Prostate gland (tissue), 2 donors: ENCODE results near the gene IRF6. TPM values are rescaled to one million over a fixed set of nuclear protein-coding genes. Genes with fewer than 3 reads are reported as not detected.

Experiments
- DNase-seq: peaks from one replicate; pipeline ENCODE4 v3.0.0-alpha.2; 2019; ENCODE audit warnings: low spot score
- H3K27ac ChIP-seq, 2 donors: fragments of 200-600 bp; sonication (generic); 2 replicates each; pipeline ENCODE4 v1.5.1; 2017 to 2019
- H3K27me3 ChIP-seq: fragments of 200-600 bp; sonication (generic); replicated peaks from 2 replicates; pipeline ENCODE4 v1.5.1; 2019; ENCODE audit not compliant: insufficient read depth
- H3K36me3 ChIP-seq, 2 donors: fragments of 200-600 bp; sonication (generic); 1 replicate in 1 of 2; 2 replicates in 1 of 2; pipeline versions ENCODE4 v1.5.1 to v1.8.1; 2017 to 2019
- H3K4me1 ChIP-seq: fragments of 200-600 bp; sonication (generic); replicated peaks from 2 replicates; pipeline ENCODE4 v1.5.1; 2019
- H3K4me3 ChIP-seq, 2 donors: fragments of 200-600 bp; sonication (generic); 2 replicates each; pipeline ENCODE4 v1.5.1; 2017 to 2019
- H3K9me3 ChIP-seq: fragments of 200-600 bp; sonication (generic); 2 replicates; pipeline ENCODE4 v1.5.1; 2017
- POLR2A ChIP-seq: fragments of 450-650 bp; IDR thresholded peaks from one replicate; pipeline ENCODE4 v1.6.1; 2016; ENCODE audit warnings: antibody characterized with exemption, mild to moderate bottlenecking
- POLR2AphosphoS5 ChIP-seq: sonication (generic); formaldehyde crosslinking; IDR thresholded peaks from one replicate; pipeline ENCODE4 v1.6.1; 2017; ENCODE audit warnings: antibody characterized with exemption
- WGBS: methylation state at CpG from one replicate; pipeline ENCODE4 v1.1.5; 2018; 5-methylcytosine and 5-hydroxymethylcytosine counted together
- intact Hi-C: fragments of 100-400 bp; cut with DNase I; formaldehyde crosslinking; loops from one replicate; pipeline ENCODE4 v1.14.2; 2022
- total RNA-seq, 2 donors: library from RNA; depleted of rRNA; stranded (reverse); fragments of >200 nt; gene quantifications; one replicate each; pipeline ENCODE4 v1.1.0, GENCODE V29; 2016
- TF ChIP-seq, protein P1 (sequence below), 4 experiments: fragments of 200-600 bp in 2 of 4; fragments of 450-650 bp in 2 of 4; sonication (generic) in 2 of 4; IDR thresholded peaks; 1 replicate in 3 of 4; 2 replicates in 1 of 4; pipeline ENCODE4 v1.5.1; 2016 to 2019; ENCODE audit warnings: antibody characterized with exemption in 4 of 4, mild to moderate bottlenecking in 2 of 4, moderate library complexity in 2 of 4

IRF6 gene
- 100 to 1,000 TPM in 1 of 2 donors, 10 to 100 TPM in 1; 59.8 to 118 TPM for total RNA-seq

- DNase-seq = peak; percentile 98
- Histone ChIP-seq H3K9me3 (no peaks in the 10 kb centered on the region), H3K4me3 (peak within 1 kb of the TSS; percentile 51 to 52), H3K36me3 (no peaks in the 10 kb centered on the region), H3K4me1 (peaks cover 3% of the 10 kb centered on the region), H3K27me3 (no peaks in the 10 kb centered on the region), H3K27ac (peak within 1 kb of the TSS; percentile 92 to 96)
- 4% methylated on average over 41 of the region's 46 CpGs for WGBS
- intact Hi-C loops = no loop called here
- TF ChIP-seq POLR2A = peak; percentile 100
- TF ChIP-seq, protein P1, sequence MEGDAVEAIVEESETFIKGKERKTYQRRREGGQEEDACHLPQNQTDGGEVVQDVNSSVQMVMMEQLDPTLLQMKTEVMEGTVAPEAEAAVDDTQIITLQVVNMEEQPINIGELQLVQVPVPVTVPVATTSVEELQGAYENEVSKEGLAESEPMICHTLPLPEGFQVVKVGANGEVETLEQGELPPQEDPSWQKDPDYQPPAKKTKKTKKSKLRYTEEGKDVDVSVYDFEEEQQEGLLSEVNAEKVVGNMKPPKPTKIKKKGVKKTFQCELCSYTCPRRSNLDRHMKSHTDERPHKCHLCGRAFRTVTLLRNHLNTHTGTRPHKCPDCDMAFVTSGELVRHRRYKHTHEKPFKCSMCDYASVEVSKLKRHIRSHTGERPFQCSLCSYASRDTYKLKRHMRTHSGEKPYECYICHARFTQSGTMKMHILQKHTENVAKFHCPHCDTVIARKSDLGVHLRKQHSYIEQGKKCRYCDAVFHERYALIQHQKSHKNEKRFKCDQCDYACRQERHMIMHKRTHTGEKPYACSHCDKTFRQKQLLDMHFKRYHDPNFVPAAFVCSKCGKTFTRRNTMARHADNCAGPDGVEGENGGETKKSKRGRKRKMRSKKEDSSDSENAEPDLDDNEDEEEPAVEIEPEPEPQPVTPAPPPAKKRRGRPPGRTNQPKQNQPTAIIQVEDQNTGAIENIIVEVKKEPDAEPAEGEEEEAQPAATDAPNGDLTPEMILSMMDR (IDR thresholded peaks at IDR 0.05) = peak in 1 of 4 experiments; percentile 10
- TF ChIP-seq POLR2AphosphoS5 = peak; percentile 93
These were observed at the start of gene IRF6 for GRCh38 chr1:209805875-209806760. Gene IRF6 (minus strand): TSS chr1:209806142. CDS start chr1:209801413, 4,729 bp downstream.

DNA sequence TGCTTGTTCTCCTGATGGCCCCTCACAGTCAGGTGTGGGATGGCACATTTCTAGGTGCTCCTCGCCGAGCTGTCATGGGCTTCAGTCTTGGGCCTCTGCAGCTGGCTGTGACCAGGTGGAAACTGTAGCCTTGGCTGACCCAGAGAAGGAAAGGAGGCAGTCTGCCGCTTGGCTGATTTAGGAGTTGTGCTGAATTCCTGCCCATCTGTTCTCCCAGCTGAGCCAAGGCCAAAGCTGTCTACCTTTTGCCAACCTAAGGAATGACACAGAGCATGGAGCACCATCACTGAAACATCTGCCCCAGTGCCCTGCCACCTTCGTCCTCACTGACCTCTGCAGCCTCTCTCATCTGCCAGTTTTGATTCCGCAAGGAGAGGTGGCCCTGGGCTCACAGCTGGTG is 49.7 kb upstream of the IRF6 start:
- 80% methylated on average over 5 of the region's 5 CpGs for WGBS
- intact Hi-C loops = loop anchor here (10.0 kb wide), 1 partner anchor 459 kb away; no protein-coding TSS in a partner anchor
- H3K4me3 ChIP-seq = no peak overlapping the region

DNA sequence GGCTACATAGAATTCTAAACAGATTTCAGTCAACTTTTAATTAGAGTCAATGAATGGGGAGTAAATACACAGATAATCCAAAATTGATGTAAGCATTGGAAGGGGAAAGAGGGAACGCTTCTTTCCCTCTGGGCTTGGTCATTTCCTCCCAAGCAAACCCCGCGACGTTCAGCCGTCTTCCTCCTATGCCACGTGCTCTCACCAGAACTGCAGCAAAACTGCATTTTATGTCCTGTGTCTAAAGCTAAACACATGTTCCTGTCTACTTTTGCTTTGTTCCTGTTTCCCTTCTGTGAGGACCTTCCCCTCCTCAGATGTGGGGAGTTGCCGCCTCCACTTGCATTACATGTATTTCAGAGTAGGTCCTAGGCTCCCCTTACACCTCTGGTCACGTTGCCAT is 49.1 kb upstream of the IRF6 start:
- Histone ChIP-seq H3K4me3 (no peak overlapping the region), H3K27me3 (no peaks in the 10 kb centered on the region), H3K9me3 (no peaks in the 10 kb centered on the region), H3K4me1 (no peaks in the 10 kb centered on the region), H3K27ac (no peak overlapping the region), H3K36me3 (no peaks in the 10 kb centered on the region)
- 76% methylated on average over 8 of the region's 8 CpGs for WGBS
- intact Hi-C loops = loop anchor here (10.0 kb wide), 1 partner anchor 460 kb away; no protein-coding TSS in a partner anchor
- TF ChIP-seq POLR2AphosphoS5 (no peak), POLR2A (no peak)
- TF ChIP-seq, protein P1 (IDR thresholded peaks at IDR 0.05) = no peak
- DNase-seq = no peak

More for the DNA sequence above, 49.7 kb upstream of the IRF6 start:
- Histone ChIP-seq H3K9me3 (no peaks in the 10 kb centered on the region), H3K4me1 (no peaks in the 10 kb centered on the region), H3K36me3 (no peaks in the 10 kb centered on the region), H3K27ac (no peak overlapping the region), H3K27me3 (no peaks in the 10 kb centered on the region)
- no peak for DNase-seq
- TF ChIP-seq, protein P1 (IDR thresholded peaks at IDR 0.05) = no peak
- TF ChIP-seq POLR2A (no peak), POLR2AphosphoS5 (no peak)

DNA sequence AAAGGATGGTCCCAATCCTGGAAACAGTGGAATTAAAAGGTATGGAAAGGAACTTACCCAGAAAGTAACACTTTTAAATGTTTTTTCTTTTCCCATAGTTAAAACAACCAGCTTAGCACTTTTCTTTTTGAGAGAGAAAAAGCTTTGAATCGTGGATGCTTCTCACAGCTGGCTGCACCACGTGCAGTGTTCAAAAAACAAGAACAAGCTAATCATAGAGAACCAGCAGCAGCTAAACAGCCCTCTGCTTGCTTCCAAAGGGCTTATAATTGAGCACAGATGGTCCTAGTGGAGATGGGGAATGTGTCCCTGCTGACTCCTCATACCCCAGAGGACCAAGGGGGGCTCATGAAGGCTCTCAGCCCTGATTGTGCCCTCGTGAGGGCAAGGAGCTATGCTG is 48.3 kb upstream of the IRF6 start:
- intact Hi-C loops = loop anchor here (10.0 kb wide), 1 partner anchor 461 kb away; no protein-coding TSS in a partner anchor
- DNase-seq = no peak
- no peak overlapping the region for H3K27ac ChIP-seq
- 86% methylated on average over 3 of the region's 3 CpGs for WGBS
- no peaks in the 10 kb centered on the region for H3K9me3 ChIP-seq
- H3K4me3 ChIP-seq = no peak overlapping the region
- H3K27me3 ChIP-seq = no peaks in the 10 kb centered on the region
- no peak for TF ChIP-seq POLR2A
- TF ChIP-seq, protein P1 (IDR thresholded peaks at IDR 0.05) = no peak
- no peak for TF ChIP-seq POLR2AphosphoS5
- H3K4me1 ChIP-seq = no peaks in the 10 kb centered on the region
- no peaks in the 10 kb centered on the region for H3K36me3 ChIP-seq
